Activated CD4-positive, alpha-beta T cell treated with anti-CD3 and anti-CD28 coated beads, Interleukin-2, amount 50 U/mL, for 4 hours (primary cell): Measurements from ENCODE around the gene FYB2.
"Not testable (repeated sequence)": the region's sequence is repeated elsewhere in the genome, so short reads cannot be mapped to it uniquely, and the experiment has no call there.

Experiments used
- DNase-seq, 2 experiments: peaks; one replicate each; pipeline ENCODE4 v3.0.0-alpha.2; 2020

The FYB2 gene

DNA sequence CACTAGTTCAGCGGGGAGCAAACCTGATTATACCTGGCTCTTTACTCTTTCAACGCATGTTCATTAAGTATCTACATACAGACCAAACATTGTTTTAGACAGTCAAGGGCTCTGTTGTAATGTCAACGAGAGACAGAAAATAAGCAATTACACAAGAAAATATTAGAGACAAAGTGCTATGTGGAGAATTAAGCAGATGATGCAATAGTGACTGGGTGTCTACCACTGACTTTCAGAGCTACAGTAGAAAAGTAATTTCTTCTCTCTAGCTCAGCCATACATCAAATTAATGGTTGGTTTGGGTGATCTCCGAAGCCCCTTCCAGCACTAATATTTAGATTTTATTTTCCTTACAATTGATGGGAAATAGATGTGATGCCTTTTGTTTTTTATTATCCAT, 23.3 kb downstream of the FYB2 start:
- no peak for DNase-seq

GRCh38 chr1:56790036-56790435, 29.2 kb downstream of the FYB2 start:
- DNase-seq = no peak

DNA sequence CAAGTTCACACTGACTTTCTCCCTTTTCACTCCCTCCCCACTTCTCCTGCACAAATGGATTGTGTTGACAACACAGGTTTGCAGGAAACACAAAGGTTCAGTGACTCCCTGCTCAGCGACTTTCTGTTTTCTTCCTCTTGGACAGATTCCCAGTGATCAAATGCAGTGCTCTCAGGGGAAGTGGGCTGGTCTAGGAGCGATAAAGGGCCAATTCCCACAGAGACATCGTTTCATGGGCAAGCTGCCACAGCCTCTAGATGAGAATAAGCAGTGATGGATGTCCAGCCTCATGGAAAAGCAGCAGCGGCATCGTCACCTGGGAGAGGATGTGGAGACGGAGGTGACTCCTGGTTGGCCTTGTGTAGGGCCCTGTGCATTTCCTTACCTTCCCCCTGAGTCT, 30.6 kb downstream of the FYB2 start:
- DNase-seq = no peak

GRCh38 chr1:56788102-56788501, 31.1 kb downstream of the FYB2 start:
- DNase-seq = no peak

- DNase-seq = no peak
Measured at GRCh38 chr1:56787330-56787729, 31.9 kb downstream of the FYB2 start.

DNA sequence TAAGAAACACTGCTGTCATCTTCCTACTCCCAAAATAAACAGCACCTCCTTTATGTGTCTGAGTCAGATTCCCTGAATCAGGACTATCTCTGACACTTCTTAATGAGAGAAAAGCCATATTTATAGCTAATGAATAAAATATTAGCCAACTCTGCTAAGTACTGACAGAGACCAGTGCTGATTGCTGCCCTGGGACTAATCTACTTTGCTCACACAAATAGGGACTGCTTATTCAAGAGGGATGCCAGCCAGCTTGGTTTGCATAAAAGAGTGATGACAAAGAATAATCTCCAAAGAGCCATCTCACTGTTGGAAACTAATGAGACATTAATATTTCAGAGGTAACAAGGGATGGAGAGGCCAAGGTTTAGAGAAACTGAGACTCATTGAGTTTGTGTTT, 36.4 kb downstream of the FYB2 start:
- no peak for DNase-seq

DNA sequence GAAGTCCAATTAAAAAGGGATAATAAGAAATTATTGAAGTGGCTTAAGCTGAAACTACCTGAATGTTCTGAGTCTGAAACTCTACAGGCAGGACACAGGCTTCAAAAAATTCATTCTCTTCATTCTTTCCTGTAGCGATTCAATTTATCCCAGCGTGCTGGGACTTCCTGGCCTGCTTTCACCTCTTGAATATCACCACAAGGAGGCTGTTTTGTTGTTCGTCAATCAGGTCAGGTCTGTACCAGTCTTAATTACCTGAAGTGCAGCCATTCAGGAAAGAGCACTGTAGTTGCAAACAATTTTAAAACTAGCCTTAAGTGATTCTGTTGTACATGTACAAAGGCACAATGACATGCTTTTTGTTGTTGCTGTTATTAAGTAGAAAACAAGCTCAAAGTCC, 38.4 kb downstream of the FYB2 start:
- no peak for DNase-seq

DNA sequence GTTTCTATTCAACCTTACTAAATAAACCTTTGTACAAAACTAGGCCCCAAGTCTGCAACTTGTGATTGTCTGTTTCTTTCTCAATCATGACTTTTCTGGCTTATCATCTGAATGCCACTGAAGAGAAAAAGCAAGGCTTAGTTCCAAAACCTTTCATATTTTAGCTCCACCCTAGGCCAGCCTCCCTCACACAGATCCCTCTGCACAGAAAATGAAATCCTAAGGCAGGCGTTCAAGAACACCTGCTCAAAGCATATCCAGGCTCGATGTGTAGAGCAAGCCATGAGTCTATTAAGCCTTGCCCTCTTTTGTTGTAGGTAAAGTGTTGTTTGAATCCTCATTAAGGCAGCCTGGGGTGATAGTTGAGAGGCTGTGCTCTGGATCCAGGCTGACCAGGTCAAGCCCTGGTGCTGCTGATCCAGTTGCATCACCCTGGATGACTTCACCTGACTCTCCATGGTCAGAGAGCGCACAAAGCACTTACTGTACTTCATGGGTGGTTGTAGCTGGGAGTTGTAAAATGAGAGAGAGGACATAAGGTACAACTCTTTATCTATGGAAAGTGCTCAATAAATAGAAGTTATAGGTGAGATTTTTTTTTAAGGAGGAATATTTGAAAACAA, 39.0 kb downstream of the FYB2 start:
- no peak for DNase-seq

- no peak for DNase-seq
Measured at GRCh38 chr1:56777972-56778371, 41.2 kb downstream of the FYB2 start.

- not testable (repeated sequence) for DNase-seq
Measured at GRCh38 chr1:56774732-56775131, 44.5 kb downstream of the FYB2 start.

DNA sequence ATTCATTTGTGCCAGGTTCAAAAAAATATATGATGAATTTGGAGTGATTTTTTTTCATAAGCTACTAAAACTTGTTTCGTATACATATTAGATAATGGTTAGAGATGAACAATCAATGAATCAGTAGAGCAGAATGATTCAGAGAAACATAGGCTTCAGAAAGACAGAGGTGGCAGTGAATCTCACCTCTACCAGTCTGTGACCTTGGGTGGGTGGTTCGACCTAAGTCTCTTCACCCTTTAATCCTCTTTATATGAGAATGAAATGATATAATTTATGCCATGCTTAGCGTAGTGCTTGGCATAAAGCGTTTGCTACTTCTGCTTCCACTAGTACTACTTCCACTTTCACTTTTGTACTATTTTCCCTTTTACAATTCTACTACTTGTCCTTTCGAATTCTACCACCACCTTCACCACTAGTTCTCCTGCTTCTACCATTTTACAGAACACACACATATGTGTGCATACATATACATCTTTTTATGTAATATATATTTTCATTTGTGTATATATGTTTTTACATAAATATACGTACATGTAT, 45.1 kb downstream of the FYB2 start:
- no peak for DNase-seq

GRCh38 chr1:56773341-56774066, 45.7 kb downstream of the FYB2 start:
- DNase-seq = no peak

- DNase-seq = no peak
Measured at GRCh38 chr1:56771717-56772116, 47.5 kb downstream of the FYB2 start.

DNA sequence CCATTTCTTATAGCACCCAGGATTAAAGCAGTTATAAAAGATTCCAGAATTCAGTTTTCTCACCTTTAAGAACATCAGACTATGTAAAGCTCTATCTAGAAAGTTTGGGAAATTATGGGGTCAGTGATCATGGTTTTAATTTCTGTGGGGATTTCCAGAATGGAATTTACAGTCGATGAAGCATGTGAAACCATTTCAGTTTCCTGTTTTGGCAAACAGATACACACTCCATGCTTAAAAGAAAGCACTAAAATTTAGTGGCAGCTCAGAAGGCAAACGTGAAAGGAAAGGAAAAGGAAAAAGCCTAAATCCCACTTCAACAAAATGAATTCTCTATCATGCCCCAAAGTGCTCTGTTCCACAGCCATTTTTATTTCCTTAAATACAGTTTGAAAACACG, 60.4 kb downstream of the FYB2 start:
- DNase-seq = no peak

- DNase-seq = no peak
Measured at GRCh38 chr1:56758135-56758534, 61.1 kb downstream of the FYB2 start.

DNA sequence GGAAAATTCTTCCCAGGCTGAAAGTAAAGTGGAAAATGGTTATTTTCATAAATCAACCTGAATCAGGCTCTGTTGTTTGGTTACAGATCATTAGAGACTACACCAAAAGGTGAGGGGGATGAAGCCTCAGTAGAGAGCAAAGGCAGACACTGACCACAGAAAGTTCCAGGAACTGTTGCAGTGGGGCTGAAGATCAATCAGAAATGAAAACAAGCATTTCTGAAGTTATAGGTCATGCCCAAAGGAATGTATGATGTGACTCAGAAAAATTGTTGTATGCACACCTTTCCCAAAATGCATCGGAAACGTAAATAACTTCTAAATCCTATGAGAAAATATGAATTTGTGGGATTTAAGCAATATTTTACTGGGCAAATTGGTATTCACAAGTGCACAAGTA, 63.3 kb downstream of the FYB2 start:
- no peak for DNase-seq

DNA sequence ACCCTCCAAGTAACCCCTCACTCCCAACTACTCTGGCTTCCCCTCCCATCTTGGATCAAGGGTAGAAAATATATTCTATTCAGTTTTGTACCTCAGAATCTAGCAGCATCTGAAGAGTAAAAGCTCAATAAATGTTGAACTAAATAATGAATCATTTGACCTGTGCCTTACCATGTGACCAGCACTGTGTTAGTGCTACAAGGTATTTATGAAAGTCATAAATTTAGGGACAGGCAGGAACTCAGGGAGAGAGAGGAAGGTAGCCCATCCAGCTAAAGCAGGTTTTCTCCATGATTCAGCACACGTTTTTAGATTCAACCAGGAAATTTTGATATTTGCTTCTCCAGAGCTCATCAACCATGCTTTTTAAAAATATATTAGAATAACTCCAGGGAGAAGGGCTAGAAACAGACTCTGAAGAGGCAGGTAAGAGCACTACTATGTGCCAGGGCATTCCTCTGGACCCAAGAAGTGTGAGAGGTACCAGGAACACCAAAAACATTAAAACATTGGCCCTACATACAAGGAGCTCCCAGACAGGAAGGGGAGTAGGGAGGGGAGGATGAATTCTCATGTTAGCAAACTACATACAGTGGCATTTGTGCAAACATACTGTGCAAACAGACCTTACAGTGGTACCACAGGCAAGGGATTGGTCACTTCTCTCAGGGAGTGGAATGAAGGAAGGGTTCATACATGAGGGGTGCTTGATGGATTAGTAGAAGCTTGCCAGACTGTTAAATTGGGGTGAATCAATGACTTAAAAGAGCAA, 64.3 kb downstream of the FYB2 start:
- no peak for DNase-seq

DNA sequence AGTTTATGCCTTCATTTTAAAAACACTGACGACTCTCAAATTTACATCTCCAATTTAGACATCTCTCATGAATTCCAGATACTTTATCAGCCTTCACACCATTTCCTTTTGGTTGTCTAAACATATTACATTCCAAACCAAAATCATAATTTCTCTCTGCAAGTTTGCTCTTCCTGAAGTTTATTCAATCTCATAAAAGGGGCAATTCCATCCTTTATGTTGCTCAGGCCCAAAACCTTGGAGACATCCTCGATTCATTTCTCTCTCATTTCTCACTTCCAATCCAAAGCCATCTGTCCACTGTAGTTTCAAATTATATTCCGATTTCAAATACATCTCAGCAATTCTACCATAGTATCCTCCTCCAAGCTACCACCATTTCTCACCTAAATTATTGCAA, 74.0 kb downstream of the FYB2 start:
- no peak for DNase-seq

- no peak for DNase-seq
Measured at GRCh38 chr1:56728964-56729363, 90.2 kb downstream of the FYB2 start.

DNA sequence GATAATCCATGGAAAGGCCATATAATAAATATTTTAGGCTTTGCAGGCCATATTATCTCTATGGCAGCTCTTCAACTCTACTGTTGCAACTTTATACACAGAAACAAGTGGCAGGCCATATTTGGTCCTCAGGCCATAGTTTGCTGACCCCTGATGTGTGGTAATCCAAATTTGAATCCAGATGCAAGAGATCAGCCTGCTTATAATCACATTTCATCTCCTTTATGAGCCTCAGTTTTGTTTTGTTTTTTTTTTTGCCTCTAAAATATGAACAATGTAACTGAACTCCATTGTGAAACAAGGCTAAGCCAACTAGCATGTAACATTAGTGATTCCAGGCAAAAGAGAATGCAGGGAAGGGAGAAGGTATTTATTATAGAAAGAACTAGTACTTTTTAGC, 92.5 kb downstream of the FYB2 start:
- DNase-seq = no peak

DNA sequence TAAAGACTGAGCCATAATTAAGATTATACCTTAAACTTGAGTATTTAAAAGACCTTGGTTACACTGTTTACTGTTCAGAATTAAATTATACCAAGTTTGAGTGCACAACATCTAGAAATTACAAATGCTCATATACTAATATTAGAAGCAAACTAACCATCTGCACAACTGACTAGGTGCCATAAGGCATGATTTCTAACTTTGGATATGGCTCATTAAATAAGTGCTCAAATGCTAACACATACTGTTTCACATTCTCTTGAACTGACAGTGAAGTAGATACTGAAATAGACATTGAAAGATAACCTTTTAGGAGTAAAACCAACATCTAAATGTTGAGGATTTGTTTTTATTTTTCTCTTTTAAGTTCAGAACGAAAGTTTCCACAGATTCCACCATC, 100.0 kb downstream of the FYB2 start:
- DNase-seq = no peak

- DNase-seq = no peak
Measured at GRCh38 chr1:56715156-56715555, 104.0 kb downstream of the FYB2 start.

GRCh38 chr1:56713112-56713511, 106.1 kb downstream of the FYB2 start:
- DNase-seq = no peak

DNA sequence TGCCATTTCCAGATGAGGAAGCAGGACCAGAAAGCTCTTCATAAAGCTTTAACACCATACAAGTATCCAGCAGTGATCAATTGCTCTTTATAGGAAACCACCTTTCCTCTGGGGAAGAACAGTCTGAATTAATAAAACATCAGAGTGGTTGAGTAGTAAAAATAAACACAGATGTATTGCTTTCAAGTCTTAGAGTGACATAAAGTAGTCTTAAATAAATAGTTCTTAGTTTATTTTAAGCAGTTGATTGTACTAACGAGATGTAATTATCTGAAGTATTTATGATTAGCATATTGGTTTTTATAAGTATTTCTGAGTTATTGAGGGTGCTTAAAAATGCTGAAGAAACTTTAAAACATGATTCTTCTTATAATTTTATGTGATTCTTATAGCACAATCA, 107.1 kb downstream of the FYB2 start:
- DNase-seq = no peak
